ENCODE data around the gene POLE.

DNA sequence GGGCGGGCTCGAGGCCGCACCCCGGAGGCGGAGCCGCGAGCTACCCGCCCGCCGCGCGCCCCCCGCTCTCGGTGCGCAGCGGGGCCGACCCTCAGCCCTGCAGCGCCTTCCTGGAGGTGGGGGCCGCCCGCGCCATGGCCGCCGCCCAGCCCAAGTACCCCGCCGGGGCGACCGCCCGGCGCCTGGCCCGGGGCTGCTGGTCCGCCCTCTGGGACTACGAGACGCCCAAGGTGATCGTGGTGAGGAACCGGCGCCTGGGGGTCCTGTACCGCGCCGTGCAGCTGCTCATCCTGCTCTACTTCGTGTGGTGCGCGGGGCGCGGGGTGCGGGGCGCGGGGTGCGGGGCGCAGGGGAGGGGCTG lies 68.5 kb downstream of the POLE start, which contains the start of gene P2RX2:
- TF ChIP-seq, protein P1, sequence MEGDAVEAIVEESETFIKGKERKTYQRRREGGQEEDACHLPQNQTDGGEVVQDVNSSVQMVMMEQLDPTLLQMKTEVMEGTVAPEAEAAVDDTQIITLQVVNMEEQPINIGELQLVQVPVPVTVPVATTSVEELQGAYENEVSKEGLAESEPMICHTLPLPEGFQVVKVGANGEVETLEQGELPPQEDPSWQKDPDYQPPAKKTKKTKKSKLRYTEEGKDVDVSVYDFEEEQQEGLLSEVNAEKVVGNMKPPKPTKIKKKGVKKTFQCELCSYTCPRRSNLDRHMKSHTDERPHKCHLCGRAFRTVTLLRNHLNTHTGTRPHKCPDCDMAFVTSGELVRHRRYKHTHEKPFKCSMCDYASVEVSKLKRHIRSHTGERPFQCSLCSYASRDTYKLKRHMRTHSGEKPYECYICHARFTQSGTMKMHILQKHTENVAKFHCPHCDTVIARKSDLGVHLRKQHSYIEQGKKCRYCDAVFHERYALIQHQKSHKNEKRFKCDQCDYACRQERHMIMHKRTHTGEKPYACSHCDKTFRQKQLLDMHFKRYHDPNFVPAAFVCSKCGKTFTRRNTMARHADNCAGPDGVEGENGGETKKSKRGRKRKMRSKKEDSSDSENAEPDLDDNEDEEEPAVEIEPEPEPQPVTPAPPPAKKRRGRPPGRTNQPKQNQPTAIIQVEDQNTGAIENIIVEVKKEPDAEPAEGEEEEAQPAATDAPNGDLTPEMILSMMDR (IDR thresholded peaks at IDR 0.05), result no peak
- TF ChIP-seq EP300 (IDR thresholded peaks at IDR 0.05; ENCODE audit: borderline replicate concordance in 1 of 2, low read depth in 1 of 2, low read length in 1 of 2) (no peak), RCOR1 (IDR thresholded peaks at IDR 0.05; ENCODE audit: low read length) (no peak), GATA2 (CRISPR knock-in tag; IDR thresholded peaks at IDR 0.05) (no peak), RFX5 (IDR thresholded peaks at IDR 0.05; ENCODE audit: low read length) (no peak), RAD21 (IDR thresholded peaks at IDR 0.05; ENCODE audit: low read length) (no peak), MAX (IDR thresholded peaks at IDR 0.05; ENCODE audit: low read depth) (no peak), EZH2phosphoT487 (IDR thresholded peaks at IDR 0.05; ENCODE audit: borderline replicate concordance, low read depth) (no peak), GABPA (IDR thresholded peaks at IDR 0.05; ENCODE audit: low read depth) (no peak), FOSL2 (IDR thresholded peaks at IDR 0.05; ENCODE audit: borderline replicate concordance, low read depth) (no peak), SMC3 (IDR thresholded peaks at IDR 0.05; ENCODE audit: low read depth, low read length) (no peak), ELF1 (IDR thresholded peaks at IDR 0.05) (no peak)
- TF ChIP-seq, protein P2, sequence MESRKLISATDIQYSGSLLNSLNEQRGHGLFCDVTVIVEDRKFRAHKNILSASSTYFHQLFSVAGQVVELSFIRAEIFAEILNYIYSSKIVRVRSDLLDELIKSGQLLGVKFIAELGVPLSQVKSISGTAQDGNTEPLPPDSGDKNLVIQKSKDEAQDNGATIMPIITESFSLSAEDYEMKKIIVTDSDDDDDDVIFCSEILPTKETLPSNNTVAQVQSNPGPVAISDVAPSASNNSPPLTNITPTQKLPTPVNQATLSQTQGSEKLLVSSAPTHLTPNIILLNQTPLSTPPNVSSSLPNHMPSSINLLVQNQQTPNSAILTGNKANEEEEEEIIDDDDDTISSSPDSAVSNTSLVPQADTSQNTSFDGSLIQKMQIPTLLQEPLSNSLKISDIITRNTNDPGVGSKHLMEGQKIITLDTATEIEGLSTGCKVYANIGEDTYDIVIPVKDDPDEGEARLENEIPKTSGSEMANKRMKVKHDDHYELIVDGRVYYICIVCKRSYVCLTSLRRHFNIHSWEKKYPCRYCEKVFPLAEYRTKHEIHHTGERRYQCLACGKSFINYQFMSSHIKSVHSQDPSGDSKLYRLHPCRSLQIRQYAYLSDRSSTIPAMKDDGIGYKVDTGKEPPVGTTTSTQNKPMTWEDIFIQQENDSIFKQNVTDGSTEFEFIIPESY (IDR thresholded peaks at IDR 0.05; ENCODE audit: borderline replicate concordance, low read depth), result no peak
- TF ChIP-seq, protein P3, sequence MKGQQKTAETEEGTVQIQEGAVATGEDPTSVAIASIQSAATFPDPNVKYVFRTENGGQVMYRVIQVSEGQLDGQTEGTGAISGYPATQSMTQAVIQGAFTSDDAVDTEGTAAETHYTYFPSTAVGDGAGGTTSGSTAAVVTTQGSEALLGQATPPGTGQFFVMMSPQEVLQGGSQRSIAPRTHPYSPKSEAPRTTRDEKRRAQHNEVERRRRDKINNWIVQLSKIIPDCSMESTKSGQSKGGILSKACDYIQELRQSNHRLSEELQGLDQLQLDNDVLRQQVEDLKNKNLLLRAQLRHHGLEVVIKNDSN (IDR thresholded peaks at IDR 0.05; ENCODE audit: borderline replicate concordance, low read depth), result no peak

All from SK-N-SH (cell line).